Liver (tissue), 9 donors: ENCODE data around the gene TBCD. TPM values are rescaled to one million over a fixed set of nuclear protein-coding genes. Genes with fewer than 3 reads are reported as not detected.

Source experiments
- DNase-seq: peaks from one replicate; pipeline ENCODE4 v3.0.0-alpha.2; 2017; ENCODE audit warnings: low spot score
- H3K27ac ChIP-seq, 2 donors: one replicate each; pipeline ENCODE4 v1.7.0; 2013; ENCODE audit warnings: inconsistent platforms in 2 of 2, low read length in 2 of 2, control low read depth in 1 of 2, low read depth in 1 of 2, mild to moderate bottlenecking in 1 of 2
- H3K27me3 ChIP-seq, 4 donors: one replicate each; pipeline versions ENCODE4 v1.6.1 to v1.7.0; 2013; ENCODE audit warnings: low read length in 3 of 4, inconsistent platforms in 1 of 4, mild to moderate bottlenecking in 1 of 4, moderate library complexity in 1 of 4; ENCODE audit not compliant: control insufficient read depth in 4 of 4, insufficient read depth in 4 of 4
- H3K36me3 ChIP-seq, 4 donors: one replicate each; pipeline versions ENCODE4 v1.6.1 to v1.7.0; 2013; ENCODE audit warnings: low read length in 3 of 4, mild to moderate bottlenecking in 3 of 4, low read depth in 1 of 4, moderate library complexity in 1 of 4; ENCODE audit not compliant: control insufficient read depth in 4 of 4, insufficient read depth in 3 of 4
- H3K4me1 ChIP-seq, 4 donors: one replicate each; pipeline versions ENCODE4 v1.6.1 to v1.7.0; 2013; ENCODE audit warnings: low read length in 3 of 4, mild to moderate bottlenecking in 3 of 4, moderate library complexity in 1 of 4; ENCODE audit not compliant: control insufficient read depth in 4 of 4, insufficient read depth in 4 of 4
- H3K4me3 ChIP-seq, 3 donors: one replicate each; pipeline versions ENCODE4 v1.6.1 to v1.7.0; 2013; ENCODE audit warnings: low read length in 3 of 3, control low read depth in 1 of 3, low read depth in 1 of 3, mild to moderate bottlenecking in 1 of 3
- H3K9ac ChIP-seq, 2 donors: one replicate each; pipeline ENCODE4 v1.7.0; 2013; ENCODE audit warnings: low read length in 2 of 2, mild to moderate bottlenecking in 2 of 2, moderate library complexity in 2 of 2, control low read depth in 1 of 2, low read depth in 1 of 2
- H3K9me3 ChIP-seq, 4 donors: one replicate each; pipeline versions ENCODE4 v1.6.1 to v1.7.0; 2013; ENCODE audit warnings: low read length in 3 of 4; ENCODE audit not compliant: control insufficient read depth in 4 of 4
- ATF3 ChIP-seq: IDR thresholded peaks from 2 replicates; pipeline ENCODE4 v1.6.1; 2016; ENCODE audit warnings: antibody characterized with exemption
- CTCF ChIP-seq: fragments of 150-350 bp; IDR thresholded peaks from 2 replicates; pipeline ENCODE4 v1.5.1; 2017; ENCODE audit warnings: improper control_type of control experiment, low read depth, low read length; ENCODE audit not compliant: missing input control
- EGR1 ChIP-seq, 2 donors: IDR thresholded peaks; 2 replicates each; pipeline ENCODE4 v1.6.1; 2016 to 2018; ENCODE audit warnings: antibody characterized with exemption in 2 of 2, low read depth in 2 of 2
- FOXA1 ChIP-seq: IDR thresholded peaks from 2 replicates; pipeline ENCODE4 v1.6.1; 2016; ENCODE audit warnings: antibody characterized with exemption
- FOXA2 ChIP-seq: IDR thresholded peaks from 2 replicates; pipeline ENCODE4 v1.6.1; 2016; ENCODE audit warnings: antibody characterized with exemption
- GABPA ChIP-seq, 2 donors: IDR thresholded peaks in 1 of 2; conservative IDR thresholded peaks in 1 of 2; 2 replicates each; pipeline ENCODE4 v1.6.1; 2016; ENCODE audit warnings: antibody characterized with exemption in 2 of 2, mild to moderate bottlenecking in 1 of 2, moderate library complexity in 1 of 2
- HNF4A ChIP-seq, 2 donors: conservative IDR thresholded peaks; 2 replicates each; pipeline ENCODE4 v1.6.1; 2016; ENCODE audit warnings: antibody characterized with exemption in 2 of 2, mild to moderate bottlenecking in 2 of 2
- HNF4G ChIP-seq: IDR thresholded peaks from 2 replicates; pipeline ENCODE4 v1.6.1; 2016; ENCODE audit warnings: antibody characterized with exemption
- JUND ChIP-seq, 2 donors: IDR thresholded peaks; 2 replicates each; pipeline ENCODE4 v1.6.1; 2016; ENCODE audit warnings: antibody characterized with exemption in 2 of 2
- MAX ChIP-seq: IDR thresholded peaks from 2 replicates; pipeline ENCODE4 v1.6.1; 2016; ENCODE audit warnings: antibody characterized with exemption
- NR2F2 ChIP-seq: IDR thresholded peaks from 2 replicates; pipeline ENCODE4 v1.6.1; 2016; ENCODE audit warnings: antibody characterized with exemption
- RAD21 ChIP-seq, 2 donors: IDR thresholded peaks; 2 replicates each; pipeline ENCODE4 v1.6.1; 2016; ENCODE audit warnings: antibody characterized with exemption in 2 of 2, mild to moderate bottlenecking in 2 of 2
- RXRA ChIP-seq, 2 donors: IDR thresholded peaks; 2 replicates each; pipeline ENCODE4 v1.6.1; 2017 to 2018; ENCODE audit warnings: antibody characterized with exemption in 2 of 2, mild to moderate bottlenecking in 1 of 2
- SP1 ChIP-seq: IDR thresholded peaks from 2 replicates; pipeline ENCODE4 v1.6.1; 2018; ENCODE audit warnings: antibody characterized with exemption, mild to moderate bottlenecking
- TAF1 ChIP-seq: conservative IDR thresholded peaks from 2 replicates; pipeline ENCODE4 v1.6.1; 2016; ENCODE audit warnings: antibody characterized with exemption, mild to moderate bottlenecking
- YY1 ChIP-seq: IDR thresholded peaks from 2 replicates; pipeline ENCODE4 v1.6.1; 2016; ENCODE audit warnings: antibody characterized with exemption, mild to moderate bottlenecking
- ZBTB33 ChIP-seq: IDR thresholded peaks from 2 replicates; pipeline ENCODE4 v1.6.1; 2016; ENCODE audit warnings: antibody characterized with exemption
- WGBS: extraction: QIAGEN DNeasy Blood & Tissue Kit; methylation state at CpG from one replicate; pipeline ENCODE4 v1.1.7; 2013; 5-methylcytosine and 5-hydroxymethylcytosine counted together
- polyA plus RNA-seq, 2 donors: library from polyadenylated mRNA; stranded (reverse) in 1 of 2; unstranded in 1 of 2; fragments of 200-250 nt in 1 of 2; fragments of >200 nt in 1 of 2; fragmentation: Nextera tagmentation in 1 of 2; extraction: Ambion mirVana in 1 of 2; gene quantifications; one replicate each; pipeline versions ENCODE4 v1.2.1 to v1.2.3, GENCODE V29; 2013 to 2015
- total RNA-seq, 2 donors: library from RNA; depleted of rRNA; stranded (reverse); fragments of >200 nt; gene quantifications; one replicate each; pipeline ENCODE4 v1.2.3, GENCODE V29; 2014
- donor health status: healthy.
- donor health status: healthy.
- donor health status: healthy.
- donor health status: healthy.
- donor health status: healthy.

TBCD gene
- total and polyA plus RNA-seq, 4 donors: 29.8 to 42.2 (median 33.0) TPM

- no peak for TF ChIP-seq NR2F2
- TF ChIP-seq EGR1 (IDR thresholded peaks at IDR 0.05; ENCODE audit: low read depth in 2 of 2): no peak
- peak; percentile 74 to 82 for TF ChIP-seq RAD21 (IDR thresholded peaks at IDR 0.05)
- peak; percentile 72 for TF ChIP-seq CTCF
- no peak for TF ChIP-seq GABPA (IDR thresholded peaks at IDR 0.05 in 1 of 2, conservative IDR thresholded peaks at IDR 0.05 in 1 of 2)
- no peak for TF ChIP-seq TAF1
- no peak for TF ChIP-seq JUND (IDR thresholded peaks at IDR 0.05)
- peaks cover 10 to 18% (median 13%) of the 10 kb centered on the region in 4 donors for H3K4me1 ChIP-seq
- 36% methylated on average over 33 of the region's 34 CpGs for WGBS
- no peak overlapping the region for H3K4me3 ChIP-seq
- no peak overlapping the region for H3K27ac ChIP-seq
- H3K9me3 ChIP-seq: no peaks in the 10 kb centered on the region
- no peak overlapping the region for H3K9ac ChIP-seq
- DNase-seq: peak; percentile 73
- no peaks in the 10 kb centered on the region for H3K27me3 ChIP-seq
- peaks cover 0 to 5% (median 0%) of the 10 kb centered on the region in 4 donors for H3K36me3 ChIP-seq
These were observed 23.3 kb downstream of the TBCD start for GRCh38 chr17:82775001-82775823.

GRCh38 chr17:82776454-82776853 lies 24.6 kb downstream of the TBCD start:
- DNase-seq: no peak
- Histone ChIP-seq H3K9ac (no peak overlapping the region), H3K9me3 (no peaks in the 10 kb centered on the region), H3K27ac (no peak overlapping the region), H3K4me1 (peaks cover 9 to 15% (median 11%) of the 10 kb centered on the region in 4 donors), H3K36me3 (peaks cover 0 to 5% (median 0%) of the 10 kb centered on the region in 4 donors), H3K4me3 (no peak overlapping the region), H3K27me3 (no peaks in the 10 kb centered on the region)
- TF ChIP-seq FOXA2 (no peak), CTCF (no peak), ATF3 (no peak), ZBTB33 (no peak), FOXA1 (no peak), TAF1 (no peak), MAX (no peak), SP1 (no peak), JUND (IDR thresholded peaks at IDR 0.05) (no peak), NR2F2 (no peak), GABPA (IDR thresholded peaks at IDR 0.05 in 1 of 2, conservative IDR thresholded peaks at IDR 0.05 in 1 of 2) (no peak), HNF4A (conservative IDR thresholded peaks at IDR 0.05) (no peak), RAD21 (IDR thresholded peaks at IDR 0.05) (no peak), HNF4G (no peak), RXRA (IDR thresholded peaks at IDR 0.05) (no peak), YY1 (no peak)
- WGBS: 92% methylated on average over 13 of the region's 13 CpGs
